Measurements from ENCODE around the gene NATD1.

GRCh38 chr17:21278450-21279197, 25.4 kb upstream of the NATD1 start:
- no peak for TF ChIP-seq POLR2A (IDR thresholded peaks at IDR 0.05)
- no peak for TF ChIP-seq CTCF (IDR thresholded peaks at IDR 0.05)
